NOMO-1 (cell line): ENCODE data around the gene CEP170B.
"Not testable (repeated sequence)": the region's sequence is repeated elsewhere in the genome, so short reads cannot be mapped to it uniquely, and the experiment has no call there.

Experiments used
- DNase-seq, 2 experiments: peaks; one replicate each; lab custom pipeline; 2025; ENCODE audit not compliant: unreplicated experiment in 2 of 2; lab: John Stamatoyannopoulos, UW

The CEP170B gene

DNA sequence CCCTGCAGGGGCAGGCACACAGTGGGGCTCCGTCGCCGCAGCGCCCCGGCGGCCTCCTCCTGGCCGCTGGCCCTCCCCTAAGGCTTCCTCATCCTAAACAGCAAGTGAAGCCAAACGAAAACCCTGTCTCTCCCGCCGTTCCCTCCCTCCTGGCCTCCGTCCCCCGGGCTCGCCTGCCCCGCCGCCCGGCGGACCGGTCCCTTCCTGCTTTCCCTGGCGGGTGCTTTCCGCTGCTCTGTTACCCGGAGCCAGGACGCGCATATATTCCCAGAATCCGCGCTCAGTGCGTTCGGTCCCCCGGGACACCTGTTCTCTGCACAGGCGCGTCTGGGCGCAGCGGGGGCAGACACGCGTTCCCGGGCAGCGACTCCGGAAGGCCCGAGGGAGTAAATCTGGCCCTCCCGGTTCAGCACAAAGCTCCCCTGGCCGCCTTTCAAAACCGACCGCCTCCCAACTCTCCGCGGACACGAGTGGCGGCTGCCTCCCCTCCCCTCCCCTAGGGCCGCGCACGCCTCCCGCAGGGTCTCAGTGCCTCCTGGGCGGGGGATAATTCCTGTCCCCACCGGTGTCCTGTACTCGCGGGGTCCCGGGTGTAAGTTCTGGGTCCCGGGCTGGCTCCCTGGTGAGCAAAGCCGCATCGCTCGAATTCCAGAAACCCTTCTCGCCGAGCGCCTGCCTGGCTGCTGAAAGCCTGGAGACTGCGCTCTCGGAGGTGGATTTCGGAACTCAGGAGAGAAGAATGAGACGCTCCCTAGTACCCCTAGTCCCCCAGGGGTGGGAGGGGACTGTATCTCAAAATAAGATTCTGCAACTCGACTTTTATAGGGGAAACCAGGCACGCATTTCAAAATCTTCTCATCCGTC is 21.4 kb upstream of the CEP170B start:
- DNase-seq, result no peak

- DNase-seq, result no peak
These were observed 20.6 kb upstream of the CEP170B start for GRCh38 chr14:104844306-104845032.

GRCh38 chr14:104845033-104845666 is 19.9 kb upstream of the CEP170B start:
- no peak for DNase-seq

DNA sequence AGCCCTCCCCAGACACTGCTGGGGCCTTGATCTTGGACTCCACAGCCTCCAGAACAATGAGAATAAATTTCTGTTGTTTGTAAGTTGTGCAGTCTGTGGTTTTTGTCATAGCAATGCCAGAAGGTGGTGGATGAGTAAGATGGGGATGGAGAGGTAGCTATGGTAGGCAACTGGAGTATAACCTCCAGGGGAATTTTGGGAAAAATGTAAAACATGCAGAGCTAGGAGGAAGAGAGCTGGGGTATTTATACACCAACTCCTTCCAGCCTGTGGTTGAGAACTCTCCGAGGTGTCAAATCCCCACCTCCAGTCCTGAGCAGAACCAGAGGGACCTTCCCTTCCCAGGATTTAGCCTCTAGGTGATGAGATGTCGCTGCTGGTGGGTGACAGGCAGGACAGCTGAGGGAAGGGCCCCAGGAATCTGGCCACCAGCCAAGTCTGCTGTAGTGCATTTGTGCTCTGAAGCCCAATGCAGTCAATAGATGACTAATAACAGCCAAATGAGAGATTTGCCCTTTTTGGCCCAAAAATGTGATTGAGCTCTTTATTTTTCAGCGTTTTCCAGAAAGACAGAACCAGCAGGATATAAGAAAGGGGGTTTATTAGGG is 19.1 kb upstream of the CEP170B start:
- no peak for DNase-seq

GRCh38 chr14:104852280-104852663 is 12.8 kb upstream of the CEP170B start:
- no peak for DNase-seq

DNA sequence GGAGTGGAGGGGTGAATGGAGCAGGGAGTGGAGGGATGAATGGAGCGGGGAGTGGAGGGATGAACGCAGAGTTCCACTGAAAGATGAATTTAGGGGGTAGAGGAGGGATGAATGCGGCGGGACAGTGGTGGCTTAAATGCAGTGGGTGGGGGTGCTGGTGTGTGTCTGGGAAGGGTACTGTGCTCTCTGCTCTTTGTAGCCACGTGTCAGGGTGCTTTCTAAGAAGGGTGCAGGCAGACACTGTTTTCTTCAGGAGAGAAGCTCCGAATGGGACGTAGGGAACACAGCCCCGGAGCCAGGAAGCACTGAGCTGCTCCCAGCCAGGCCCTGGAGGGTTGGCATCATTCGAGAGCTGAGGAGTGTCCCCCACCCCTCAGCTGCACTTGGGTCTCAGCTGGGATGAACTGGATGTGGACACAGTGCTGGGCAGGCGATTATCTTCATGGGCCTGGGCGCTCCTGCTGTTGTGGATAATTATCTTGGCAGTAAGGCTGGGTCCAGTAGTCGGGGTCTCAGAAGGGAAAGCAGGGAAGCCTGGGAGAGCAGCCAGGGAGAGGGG is 9.5 kb upstream of the CEP170B start:
- DNase-seq, result no peak

- DNase-seq, result no peak
These were observed 8.8 kb upstream of the CEP170B start for GRCh38 chr14:104856157-104856868.

GRCh38 chr14:104856869-104857860 is 7.9 kb upstream of the CEP170B start:
- DNase-seq, result no peak

DNA sequence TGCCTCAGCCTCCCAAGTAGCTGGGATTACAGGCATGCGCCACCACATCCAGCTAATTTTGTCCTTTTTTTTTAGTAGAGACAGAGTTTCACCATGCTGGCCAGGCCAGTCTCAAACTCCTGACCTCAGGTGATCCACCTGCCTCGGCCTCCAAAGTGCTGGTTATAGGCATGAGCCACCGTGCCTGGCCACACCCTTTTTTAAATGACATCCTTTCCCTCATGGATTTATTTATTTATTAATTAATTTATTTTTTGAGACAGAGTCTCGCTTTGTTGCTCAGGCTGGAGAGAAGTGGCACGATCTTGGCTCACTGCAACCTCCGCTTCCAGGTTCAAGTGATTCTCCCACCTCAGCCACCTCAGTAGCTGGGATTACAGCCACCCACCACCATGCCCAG is 7.1 kb upstream of the CEP170B start:
- not testable (repeated sequence) for DNase-seq

DNA sequence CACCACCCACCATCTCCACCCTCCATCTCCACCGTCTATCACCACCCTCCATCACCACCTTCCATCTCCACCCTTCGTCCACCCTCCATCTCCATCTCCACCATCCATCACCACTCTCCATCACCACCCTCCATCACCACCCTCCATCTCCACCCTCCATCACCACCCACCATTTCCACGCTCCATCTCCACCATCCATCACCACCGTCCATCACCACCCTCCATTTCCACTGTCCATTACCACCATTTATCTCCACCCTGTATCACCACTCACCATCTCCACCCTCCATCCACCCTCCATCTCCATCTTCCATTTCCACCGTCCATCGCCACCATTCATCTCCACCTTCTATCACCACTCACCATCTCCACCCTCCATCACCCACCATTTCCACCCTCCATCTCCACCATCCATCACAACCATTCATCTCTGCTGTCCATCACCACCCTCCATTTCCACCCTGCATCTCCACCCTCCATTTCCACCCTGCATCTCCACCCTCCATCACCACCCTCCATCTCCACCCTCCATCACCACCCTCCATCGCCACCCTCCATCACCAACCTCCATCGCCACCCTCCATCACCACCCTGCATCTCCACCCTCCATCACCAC is 6.1 kb upstream of the CEP170B start:
- no peak for DNase-seq

GRCh38 chr14:104859900-104860299 is 5.2 kb upstream of the CEP170B start:
- DNase-seq, result no peak

DNA sequence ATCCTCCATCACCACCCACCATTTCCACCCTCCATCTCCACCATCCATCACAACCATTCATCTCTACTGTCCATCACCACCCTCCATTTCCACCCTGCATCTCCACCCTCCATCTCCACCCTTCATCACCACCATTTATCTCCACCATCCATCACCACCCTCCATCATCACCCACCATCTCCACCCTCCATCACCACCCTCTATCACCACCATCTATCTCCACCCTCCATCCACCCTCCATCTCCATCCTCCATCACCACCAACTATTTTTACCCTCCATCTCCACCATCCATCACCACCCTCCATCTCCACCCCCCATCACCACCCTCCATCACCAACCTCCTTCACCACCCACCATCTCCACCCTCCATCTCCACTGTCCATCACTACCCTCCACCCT is 4.7 kb upstream of the CEP170B start:
- DNase-seq, result no peak

DNA sequence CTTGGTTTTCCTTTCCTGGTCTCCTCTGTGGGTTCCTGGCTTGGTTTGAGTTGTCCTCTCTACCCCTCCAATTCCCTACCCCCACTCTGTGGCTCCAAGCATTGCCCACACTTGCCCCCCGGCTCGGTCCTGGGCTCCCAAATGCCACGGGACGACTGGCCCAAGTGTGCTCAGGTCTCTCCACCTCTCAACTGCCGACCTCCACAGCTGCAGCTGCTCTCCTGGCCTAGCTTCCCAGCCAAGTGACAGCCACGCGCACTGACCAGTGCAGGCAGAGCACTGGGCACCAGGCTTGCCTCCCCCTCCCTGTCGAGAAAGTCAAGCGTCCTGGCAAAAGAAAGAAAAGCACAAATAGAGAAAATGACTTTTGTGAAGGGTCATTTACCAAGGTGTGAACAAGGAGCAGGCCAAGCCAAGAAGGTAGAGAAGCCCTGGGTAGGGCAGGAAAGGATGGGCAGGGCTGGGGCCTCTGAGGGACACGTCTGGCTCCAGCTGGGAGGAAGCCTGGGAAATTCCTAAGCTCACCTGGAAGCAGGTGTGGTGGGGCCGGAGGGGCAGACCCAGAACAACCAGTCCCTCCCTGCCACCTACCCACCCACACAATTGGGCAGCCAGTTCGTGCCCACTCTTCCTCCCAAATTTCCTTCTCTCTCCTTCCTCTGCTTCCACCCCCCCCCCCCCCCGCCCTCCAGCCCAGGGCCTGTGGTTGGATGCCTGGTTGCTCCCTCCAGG is 1.8 kb upstream of the CEP170B start:
- DNase-seq, result no peak

DNA sequence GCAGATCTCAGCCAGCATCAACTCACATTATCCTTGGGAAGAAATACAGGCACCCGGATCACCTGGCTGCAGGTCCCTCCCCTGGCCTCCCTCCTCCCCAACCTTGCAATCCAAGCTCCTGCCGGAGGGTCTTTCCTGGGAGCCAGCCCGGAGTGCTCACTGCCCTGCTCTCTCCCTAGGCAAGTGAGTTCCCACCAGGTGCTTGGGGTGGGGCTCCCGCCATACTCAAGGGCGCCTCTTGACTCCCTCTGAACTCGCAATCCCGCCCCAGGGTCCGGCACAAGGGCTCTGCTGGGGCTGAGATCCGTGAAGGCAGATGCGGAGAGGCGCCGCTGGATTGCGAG is 1.2 kb upstream of the CEP170B start:
- DNase-seq, result no peak

- DNase-seq, result no peak
These were observed 594 bp upstream of the CEP170B start for GRCh38 chr14:104864267-104865080.

DNA sequence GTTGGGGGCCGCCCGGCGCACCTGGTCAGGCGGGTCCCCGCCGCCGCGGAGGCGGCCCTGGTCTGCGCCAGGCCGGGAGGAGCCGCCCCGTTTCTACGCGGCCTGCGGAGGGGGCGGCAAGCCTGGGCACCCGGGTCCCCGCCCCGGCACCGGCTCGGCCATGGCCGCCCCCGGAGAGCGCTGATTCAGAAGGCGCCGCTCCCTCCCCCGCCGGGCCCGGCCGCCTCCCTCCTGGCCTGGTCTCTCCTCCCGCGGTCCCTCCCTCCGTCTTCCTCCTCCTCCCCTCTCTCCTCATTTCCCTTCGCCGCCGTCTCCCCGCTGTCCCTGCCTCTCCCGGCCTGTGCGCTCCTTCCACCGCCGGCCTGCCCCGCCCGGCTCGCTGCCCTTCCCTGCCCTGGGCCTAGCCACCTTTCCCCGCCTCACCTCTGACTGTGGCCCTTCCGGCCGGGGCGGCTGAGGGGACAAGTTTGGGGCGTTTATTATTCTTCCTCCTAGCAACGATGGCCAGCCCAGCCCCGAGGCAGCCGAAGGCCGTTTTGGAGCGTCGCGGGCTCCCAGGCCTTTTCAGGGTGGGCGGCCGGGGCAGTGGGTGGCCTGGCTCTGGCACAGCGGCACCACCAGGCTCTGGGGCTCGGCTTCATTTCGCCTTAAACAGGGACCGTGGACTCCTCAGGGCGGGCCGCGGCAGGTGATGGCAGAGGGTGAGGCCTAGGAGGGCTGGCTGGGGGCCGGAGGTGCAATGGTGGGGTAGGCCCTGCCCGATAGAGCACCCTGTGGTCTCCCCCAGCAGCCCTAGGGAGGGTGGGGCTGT is 768 bp downstream of the CEP170B start:
- DNase-seq, result no peak
